SK-N-SH (cell line): ENCODE data around the gene CALCB. TPM values are rescaled to one million over a fixed set of nuclear protein-coding genes. Genes with fewer than 3 reads are reported as not detected.

Experiments used
- CHD2 ChIP-seq: fragments of 150-350 bp; IDR thresholded peaks from 2 replicates; pipeline ENCODE4 v1.6.1; 2018; ENCODE audit warnings: low read length; ENCODE audit not compliant: partially characterized antibody
- CTCF ChIP-seq: fragments of 200-600 bp; sonication (generic); IDR thresholded peaks from 2 replicates; pipeline ENCODE4 v1.6.1; 2017; ENCODE audit warnings: antibody characterized with exemption, mild to moderate bottlenecking, moderate library complexity
- ELF1 ChIP-seq: IDR thresholded peaks from 2 replicates; pipeline ENCODE4 v1.4.0; 2012
- EP300 ChIP-seq, 2 experiments: IDR thresholded peaks; 2 replicates each; pipeline versions ENCODE4 v1.4.0 to v1.6.1; 2012; ENCODE audit warnings: borderline replicate concordance in 1 of 2, low read depth in 1 of 2, low read length in 1 of 2
- IRF3 ChIP-seq: fragments of 150-350 bp; IDR thresholded peaks from 2 replicates; pipeline ENCODE4 v1.6.1; 2016; ENCODE audit warnings: mild to moderate bottlenecking, low read depth, low read length
- JUND ChIP-seq: IDR thresholded peaks from 2 replicates; pipeline ENCODE4 v1.4.0; 2012
- MAX ChIP-seq: IDR thresholded peaks from 2 replicates; pipeline ENCODE4 v1.4.0; 2012; ENCODE audit warnings: low read depth
- MXI1 ChIP-seq: IDR thresholded peaks from 2 replicates; pipeline ENCODE4 v1.6.1; 2012; ENCODE audit warnings: mild to moderate bottlenecking, low read depth, low read length, improper control_type of control experiment
- NFIC ChIP-seq: IDR thresholded peaks from 2 replicates; pipeline ENCODE4 v1.4.0; 2012; ENCODE audit warnings: borderline replicate concordance
- RAD21 ChIP-seq: IDR thresholded peaks from 2 replicates; pipeline ENCODE4 v1.6.1; 2012; ENCODE audit warnings: mild to moderate bottlenecking, low read length
- RCOR1 ChIP-seq: fragments of 150-350 bp; IDR thresholded peaks from 2 replicates; pipeline ENCODE4 v1.6.1; 2017; ENCODE audit warnings: antibody characterized with exemption, low read length
- RFX5 ChIP-seq: IDR thresholded peaks from 2 replicates; pipeline ENCODE4 v1.6.1; 2012; ENCODE audit warnings: mild to moderate bottlenecking, improper control_type of control experiment, low read length
- SMC3 ChIP-seq: IDR thresholded peaks from 2 replicates; pipeline ENCODE4 v1.6.1; 2012; ENCODE audit warnings: low read depth, low read length, improper control_type of control experiment
- TAF1 ChIP-seq: IDR thresholded peaks from 2 replicates; pipeline ENCODE4 v1.6.1; 2012; ENCODE audit warnings: low read depth, mild to moderate bottlenecking, low read length, moderate library complexity, borderline replicate concordance
- TEAD4 ChIP-seq: IDR thresholded peaks from 2 replicates; pipeline ENCODE4 v1.4.0; 2012; ENCODE audit warnings: mild to moderate bottlenecking, borderline replicate concordance; ENCODE audit not compliant: insufficient read depth
- YY1 ChIP-seq: IDR thresholded peaks from 2 replicates; pipeline ENCODE4 v1.4.0; 2012; ENCODE audit warnings: low read depth, mild to moderate bottlenecking
- ZBTB33 ChIP-seq: IDR thresholded peaks from 2 replicates; pipeline ENCODE4 v1.4.0; 2012; ENCODE audit warnings: low read depth, borderline replicate concordance
- polyA plus RNA-seq, 3 experiments: library from polyadenylated mRNA; depleted of rRNA; stranded (reverse); fragments of >200 nt; gene quantifications; 2 replicates each; pipeline ENCODE4 v1.2.3, GENCODE V29; 2012

The CALCB gene
- polyA plus RNA-seq, 1 of the 3 experiments (the other 2 are of a cell fraction), result 0.07 TPM

GRCh38 chr11:15074206-15075161 is 1.1 kb downstream of the CALCB start (continued):
- TF ChIP-seq MXI1, result peak; percentile 35; the same call in 1 of the 2 replicates
- TF ChIP-seq TEAD4, result no peak
- peak; percentile 70 for TF ChIP-seq CTCF
- no peak for TF ChIP-seq RCOR1
- TF ChIP-seq EP300 (IDR thresholded peaks at IDR 0.05; ENCODE audit: borderline replicate concordance in 1 of 2, low read depth in 1 of 2, low read length in 1 of 2), result no peak
- TF ChIP-seq ELF1, result no peak
- TF ChIP-seq MAX, result 0 out of 2 replicates have a peak, but pooled peaks have one; percentile 13
- TF ChIP-seq SMC3, result peak; percentile 87
- no peak for TF ChIP-seq ZBTB33
- peak; percentile 83 for TF ChIP-seq RAD21
- no peak for TF ChIP-seq TAF1
- no peak for TF ChIP-seq NFIC
- no peak for TF ChIP-seq JUND
- TF ChIP-seq IRF3, result no peak
- TF ChIP-seq YY1, result no peak
- TF ChIP-seq RFX5, result no peak
- TF ChIP-seq CHD2, result no peak
